GM12864 (cell line): ENCODE measurements around the gene CYB5R2.

ENCODE experiments used
- DNase-seq: peaks from one replicate; pipeline ENCODE4 v3.0.0-alpha.2; 2011; ENCODE audit warnings: low read depth
- H3K4me3 ChIP-seq: 2 replicates; pipeline ENCODE4 v1.5.1; 2011; ENCODE audit warnings: mild to moderate bottlenecking, low read depth, low read length, control low read depth
- TF ChIP-seq, protein P1 (sequence below): IDR thresholded peaks from 2 replicates; pipeline ENCODE4 v1.5.1; 2011; ENCODE audit warnings: low read depth, mild to moderate bottlenecking, moderate library complexity, low read length, control low read depth, inconsistent platforms; ENCODE audit errors: missing control alignments

Gene CYB5R2

DNA sequence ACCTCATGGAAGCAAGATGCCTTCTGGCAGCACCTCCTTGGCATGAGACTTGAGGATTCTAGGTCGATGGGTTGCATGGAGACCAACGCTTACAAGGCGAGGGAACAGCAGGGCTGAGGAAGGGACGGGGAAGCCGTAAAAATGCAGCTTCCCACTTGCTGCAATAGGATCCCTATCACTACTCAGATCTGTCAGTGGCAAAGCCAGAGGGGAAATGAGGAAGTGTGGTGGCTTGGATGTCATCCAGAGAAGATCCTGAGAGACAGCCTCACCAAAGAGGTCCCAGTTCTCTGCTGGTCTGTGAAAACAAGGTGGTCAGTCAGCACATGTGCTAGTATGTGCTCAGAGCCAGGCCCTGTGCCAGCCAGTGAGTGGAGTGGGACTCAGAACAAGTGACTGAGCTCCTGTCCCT, 22.2 kb downstream of the CYB5R2 start:
- TF ChIP-seq, protein P1, sequence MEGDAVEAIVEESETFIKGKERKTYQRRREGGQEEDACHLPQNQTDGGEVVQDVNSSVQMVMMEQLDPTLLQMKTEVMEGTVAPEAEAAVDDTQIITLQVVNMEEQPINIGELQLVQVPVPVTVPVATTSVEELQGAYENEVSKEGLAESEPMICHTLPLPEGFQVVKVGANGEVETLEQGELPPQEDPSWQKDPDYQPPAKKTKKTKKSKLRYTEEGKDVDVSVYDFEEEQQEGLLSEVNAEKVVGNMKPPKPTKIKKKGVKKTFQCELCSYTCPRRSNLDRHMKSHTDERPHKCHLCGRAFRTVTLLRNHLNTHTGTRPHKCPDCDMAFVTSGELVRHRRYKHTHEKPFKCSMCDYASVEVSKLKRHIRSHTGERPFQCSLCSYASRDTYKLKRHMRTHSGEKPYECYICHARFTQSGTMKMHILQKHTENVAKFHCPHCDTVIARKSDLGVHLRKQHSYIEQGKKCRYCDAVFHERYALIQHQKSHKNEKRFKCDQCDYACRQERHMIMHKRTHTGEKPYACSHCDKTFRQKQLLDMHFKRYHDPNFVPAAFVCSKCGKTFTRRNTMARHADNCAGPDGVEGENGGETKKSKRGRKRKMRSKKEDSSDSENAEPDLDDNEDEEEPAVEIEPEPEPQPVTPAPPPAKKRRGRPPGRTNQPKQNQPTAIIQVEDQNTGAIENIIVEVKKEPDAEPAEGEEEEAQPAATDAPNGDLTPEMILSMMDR: no peak
- H3K4me3 ChIP-seq: no peak overlapping the region

DNA sequence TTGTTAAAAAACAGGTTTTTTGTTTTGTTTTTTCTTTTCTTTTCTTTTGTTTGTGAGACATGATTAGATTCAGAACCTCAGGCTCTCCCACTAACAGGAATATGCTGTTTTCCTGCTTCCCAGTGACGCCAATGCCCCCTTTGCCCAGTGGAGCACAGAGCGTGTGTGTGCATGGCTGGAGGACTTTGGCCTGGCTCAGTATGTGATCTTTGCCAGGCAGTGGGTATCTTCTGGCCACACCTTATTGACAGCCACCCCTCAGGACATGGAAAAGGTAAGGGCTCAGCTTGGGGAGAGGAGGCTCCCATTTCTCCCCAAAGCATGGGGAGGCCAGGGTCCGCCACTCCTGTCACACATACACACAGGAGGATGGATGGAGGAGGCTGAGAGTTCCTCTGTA, 25.0 kb downstream of the CYB5R2 start:
- no peak for DNase-seq
- no peak overlapping the region for H3K4me3 ChIP-seq
- TF ChIP-seq, protein P1: no peak

More for the DNA sequence above, 22.2 kb downstream of the CYB5R2 start:
- DNase-seq: no peak

DNA sequence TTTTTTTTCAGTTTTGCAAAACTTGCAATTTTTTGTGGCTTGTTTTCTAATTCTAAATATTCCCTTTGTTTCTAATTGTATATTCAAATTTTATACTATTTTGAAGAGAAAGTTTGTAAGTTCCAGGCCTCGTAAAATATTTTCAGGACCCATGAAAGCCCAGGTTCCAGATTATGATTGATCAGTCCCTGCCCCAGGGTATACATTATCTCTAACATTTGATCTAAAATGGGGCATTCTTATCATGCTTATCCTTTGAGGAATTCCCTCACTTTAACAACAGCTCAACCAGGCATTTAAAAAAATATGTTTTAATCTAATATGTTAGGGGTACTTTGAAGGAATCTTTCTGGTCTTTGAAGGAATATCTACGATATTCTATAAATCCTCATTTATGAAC, 26.4 kb downstream of the CYB5R2 start:
- TF ChIP-seq, protein P1: no peak
- no peak for DNase-seq
- H3K4me3 ChIP-seq: no peak overlapping the region

DNA sequence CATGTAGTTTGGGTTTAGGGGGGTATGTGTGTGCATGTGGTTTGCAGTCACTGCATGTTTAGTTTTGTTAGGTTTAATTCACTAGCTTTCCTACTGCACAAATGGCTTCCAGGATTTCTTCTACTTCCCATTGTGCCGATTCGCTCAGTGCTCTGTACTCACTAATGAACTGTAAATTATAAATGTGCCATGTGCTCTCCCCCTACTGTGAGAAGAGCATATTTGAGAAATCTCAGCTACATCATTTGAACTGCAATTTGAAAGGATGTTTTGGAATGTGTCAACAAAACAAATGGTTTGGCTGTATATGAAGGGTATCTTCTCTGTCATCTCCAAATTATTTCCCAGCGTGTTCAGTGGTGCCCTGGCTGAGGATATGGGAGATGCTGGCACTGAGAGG, 28.1 kb downstream of the CYB5R2 start:
- no peak for DNase-seq
- TF ChIP-seq, protein P1: no peak
- no peak overlapping the region for H3K4me3 ChIP-seq

DNA sequence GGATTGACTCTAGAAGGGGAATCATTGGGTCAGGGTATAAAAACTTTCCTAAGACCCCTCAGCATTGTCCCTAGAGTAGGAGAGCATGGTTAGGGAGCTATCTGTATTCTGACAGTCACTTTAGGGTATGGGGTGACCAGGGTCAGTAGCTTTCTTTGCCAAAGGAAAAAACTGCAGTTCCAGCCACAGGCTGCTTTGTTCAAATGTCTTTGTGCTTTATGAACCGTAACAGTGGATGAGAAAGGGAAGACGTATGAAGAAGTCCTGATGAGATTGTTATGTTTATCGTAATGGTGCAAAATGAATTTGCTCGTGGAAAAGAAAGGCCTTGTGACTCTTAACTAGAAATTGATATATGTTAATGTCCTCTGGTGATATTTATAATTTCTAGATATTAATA, 30.0 kb downstream of the CYB5R2 start:
- TF ChIP-seq, protein P1: no peak

DNA sequence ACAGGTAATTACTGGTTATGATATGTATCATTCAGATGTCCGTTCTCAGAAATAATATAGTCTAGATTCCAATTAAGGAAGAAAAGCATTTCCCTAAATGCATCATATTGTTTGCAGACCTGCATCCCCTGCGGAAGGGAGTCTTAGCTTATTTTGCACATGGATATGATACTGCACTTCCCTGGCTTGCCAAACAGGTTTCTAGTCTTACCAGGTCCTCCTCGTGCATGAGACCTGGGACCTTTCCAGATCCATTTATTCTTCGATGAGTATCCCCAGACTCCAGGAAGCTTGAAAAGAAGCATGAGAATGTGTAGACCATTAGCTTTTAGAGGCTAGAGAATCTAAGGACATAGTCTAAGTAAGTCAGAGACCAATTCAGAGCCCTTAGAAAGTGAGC, 30.6 kb downstream of the CYB5R2 start:
- no peak for DNase-seq
- no peak overlapping the region for H3K4me3 ChIP-seq
- TF ChIP-seq, protein P1: no peak

More for the DNA sequence above, 30.0 kb downstream of the CYB5R2 start:
- no peak for DNase-seq
- no peak overlapping the region for H3K4me3 ChIP-seq

DNA sequence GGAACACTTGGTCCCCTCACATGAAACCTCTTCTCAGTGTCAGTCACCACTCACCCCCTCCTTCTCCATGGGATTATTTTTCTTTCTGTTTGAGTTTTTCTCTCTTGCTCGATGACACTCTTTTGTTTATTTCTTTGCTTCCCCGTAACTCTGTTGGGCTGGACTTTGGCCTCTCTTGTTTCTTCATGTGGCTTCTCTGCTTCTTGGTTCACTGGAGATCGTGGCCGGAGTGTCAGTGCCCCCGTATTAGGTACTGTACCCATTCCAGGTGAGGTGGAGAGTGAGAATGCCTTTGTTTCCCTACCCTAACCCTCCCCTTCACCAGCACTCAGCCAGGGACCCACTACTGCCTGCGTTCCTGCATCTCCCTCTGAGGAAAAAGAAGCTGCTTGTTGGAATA, 32.5 kb downstream of the CYB5R2 start:
- TF ChIP-seq, protein P1: no peak
- H3K4me3 ChIP-seq: no peak overlapping the region
- no peak for DNase-seq
